GM18870 (cell line): ENCODE results near the gene RTTN.
"Not testable (repeated sequence)": the region's sequence is repeated elsewhere in the genome, so short reads cannot be mapped to it uniquely, and the experiment has no call there.

Experiments used
- ATAC-seq: cut with Tn5 transposase; IDR thresholded peaks from one replicate; pipeline ENCODE4 v1.9.1; 2021; ENCODE audit warnings: moderate library complexity; ENCODE audit not compliant: unreplicated experiment

RTTN gene

DNA sequence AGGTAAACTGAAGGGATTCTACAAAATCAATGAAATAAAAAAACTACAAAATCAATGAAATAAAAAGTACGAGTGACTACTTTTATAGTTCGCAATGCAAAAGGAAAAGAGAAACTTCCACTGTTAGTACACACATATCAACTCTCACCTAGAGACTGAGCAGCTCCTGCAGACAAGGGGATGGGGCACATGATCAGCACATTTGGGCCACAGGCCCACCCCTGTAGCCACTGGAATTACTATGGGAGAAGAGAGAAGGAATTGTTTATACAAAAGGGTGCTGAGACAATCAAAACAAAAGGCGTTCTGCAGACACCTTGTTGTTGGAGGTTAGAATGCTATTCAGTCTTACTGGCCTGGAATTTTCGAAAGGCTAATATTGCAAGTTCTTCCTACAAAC lies 223.1 kb downstream of the RTTN start:
- ATAC-seq: no peak

DNA sequence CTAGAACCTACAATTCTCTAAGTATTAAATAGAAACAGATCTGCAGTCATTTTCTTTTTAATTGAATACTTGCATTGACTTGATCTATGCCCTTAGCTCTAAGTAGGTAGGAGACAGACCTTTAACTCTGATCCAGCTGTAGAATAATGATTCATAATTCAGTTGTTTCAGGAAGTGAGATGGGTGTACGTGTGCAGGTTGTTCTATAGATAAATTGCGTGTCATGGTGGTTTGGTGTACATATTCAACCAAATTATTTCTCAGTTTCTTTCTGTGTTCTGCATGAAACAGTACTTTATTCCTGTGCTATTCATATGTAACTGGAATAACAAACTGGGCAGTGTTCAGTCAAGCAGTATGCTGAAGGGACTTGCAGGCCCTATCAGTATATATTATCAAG lies 223.5 kb downstream of the RTTN start:
- peak; percentile 57 for ATAC-seq

DNA sequence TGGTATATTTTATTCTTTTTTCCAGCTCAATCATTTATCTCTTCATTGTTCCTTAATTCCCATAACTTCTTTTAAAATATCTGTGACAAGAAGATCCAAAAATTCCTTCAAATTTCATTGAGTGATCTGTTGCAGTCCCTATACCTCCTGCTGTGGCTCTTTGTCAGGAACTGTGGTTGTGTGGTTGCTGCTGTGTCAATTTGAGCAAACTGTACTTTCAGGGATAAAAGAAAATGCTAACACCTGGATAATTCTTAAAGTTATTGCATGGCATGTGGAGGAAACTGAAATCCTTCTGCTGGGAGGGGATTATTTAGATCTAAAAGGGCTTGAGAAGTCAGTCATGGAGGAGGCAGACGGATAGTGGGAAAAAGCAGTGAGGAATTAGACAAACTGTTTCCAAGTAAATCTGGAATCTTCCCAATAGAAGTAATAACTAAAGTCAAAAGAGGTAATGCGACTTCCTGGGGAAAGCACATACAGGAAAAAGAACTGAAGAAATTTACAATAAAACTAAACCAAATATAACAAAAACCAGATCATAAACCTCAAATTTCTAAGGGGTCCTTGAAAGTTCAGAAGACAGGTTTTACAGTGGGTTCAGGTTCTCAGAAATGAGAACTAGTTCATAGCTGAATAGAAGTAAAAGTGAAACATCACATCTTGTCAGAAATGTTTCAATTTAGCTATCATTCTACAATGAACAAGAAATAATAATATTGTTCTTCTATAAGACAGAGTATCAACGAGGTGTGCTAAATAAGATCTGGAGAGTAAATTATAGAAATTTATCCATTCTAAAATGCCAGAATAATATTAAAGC lies 224.3 kb downstream of the RTTN start:
- no peak for ATAC-seq

DNA sequence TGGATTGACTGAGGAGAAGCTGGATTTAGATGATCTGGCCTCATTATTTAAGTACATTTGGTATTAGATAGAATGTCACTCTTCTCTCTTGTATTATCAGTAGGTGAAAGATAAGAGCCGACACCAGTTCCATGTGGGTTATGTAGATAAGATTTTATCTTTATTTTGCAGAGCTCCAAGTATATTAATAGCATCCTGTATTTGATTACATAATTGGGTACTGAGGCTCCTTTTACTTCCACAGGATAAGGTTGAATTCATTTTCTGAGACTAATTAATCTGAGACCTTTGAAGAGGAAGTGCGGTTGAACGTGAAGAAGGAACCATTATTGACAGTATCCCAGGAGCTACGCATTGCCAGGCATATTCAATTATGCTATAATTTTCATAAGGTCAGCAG lies 225.0 kb downstream of the RTTN start:
- ATAC-seq: no peak

DNA sequence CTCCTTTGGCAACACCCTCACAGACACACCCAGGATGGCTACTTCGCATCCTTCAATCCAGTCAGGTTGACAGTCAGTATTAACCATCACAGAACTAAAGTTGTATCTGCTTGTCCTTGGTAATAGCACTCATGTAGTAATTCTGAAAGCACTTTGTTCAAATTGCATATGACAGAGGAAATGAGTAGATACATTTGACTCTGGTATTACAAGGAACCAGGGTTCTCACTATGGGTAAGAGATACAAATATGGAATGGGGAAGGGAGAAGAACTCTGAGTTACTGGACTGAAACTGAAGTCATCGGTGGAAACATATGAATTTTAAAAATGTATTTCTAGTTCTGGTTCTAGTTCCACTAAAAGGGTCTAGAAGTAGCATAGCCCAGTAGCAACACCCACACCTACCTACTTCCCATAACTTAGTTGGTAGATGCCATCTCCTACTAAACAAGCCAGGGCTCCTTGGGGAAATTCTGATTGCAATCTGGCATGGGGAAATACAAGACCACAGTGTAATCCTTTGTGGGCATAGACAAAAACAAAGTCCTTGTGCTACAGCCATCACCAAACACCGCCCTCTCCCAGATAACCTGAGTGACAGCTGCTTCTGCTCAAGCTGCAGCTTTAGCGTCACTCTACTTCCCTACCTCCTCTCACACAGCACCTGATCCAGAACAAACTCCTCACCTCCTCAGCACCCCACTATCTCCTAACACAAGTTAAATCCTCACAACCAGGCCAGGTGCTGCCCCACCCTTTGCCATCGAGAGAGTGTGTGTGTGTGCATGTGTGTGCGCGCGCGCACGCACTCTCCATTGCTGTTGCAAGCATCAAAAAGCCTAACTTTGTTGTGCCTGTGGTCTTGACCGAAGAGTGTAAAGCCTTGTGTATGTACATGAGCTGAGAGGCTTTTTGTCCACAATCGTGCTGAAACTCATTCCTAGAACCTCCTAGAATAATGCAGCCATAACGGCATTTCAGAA lies 226.5 kb downstream of the RTTN start:
- ATAC-seq: peak; percentile 84

DNA sequence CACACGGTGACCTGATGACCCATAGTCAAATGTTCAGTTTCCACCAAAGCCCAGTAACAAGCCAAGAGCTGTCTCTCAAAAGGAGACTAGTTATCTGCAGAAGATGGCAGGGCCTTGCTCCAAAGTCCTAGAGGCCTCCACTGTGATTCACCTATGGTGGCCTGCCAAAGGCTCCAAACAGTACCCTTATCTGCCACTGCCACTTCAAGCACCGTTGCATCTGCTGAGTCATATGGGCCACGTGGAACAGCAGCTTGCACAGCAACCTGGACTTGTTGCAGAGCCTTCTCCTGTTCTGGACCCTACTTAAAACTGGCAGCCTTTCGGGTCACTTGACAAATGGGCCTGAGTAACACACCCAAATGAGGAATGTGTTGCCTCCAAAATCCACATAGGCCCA lies 230.2 kb downstream of the RTTN start:
- ATAC-seq: not testable (repeated sequence)

DNA sequence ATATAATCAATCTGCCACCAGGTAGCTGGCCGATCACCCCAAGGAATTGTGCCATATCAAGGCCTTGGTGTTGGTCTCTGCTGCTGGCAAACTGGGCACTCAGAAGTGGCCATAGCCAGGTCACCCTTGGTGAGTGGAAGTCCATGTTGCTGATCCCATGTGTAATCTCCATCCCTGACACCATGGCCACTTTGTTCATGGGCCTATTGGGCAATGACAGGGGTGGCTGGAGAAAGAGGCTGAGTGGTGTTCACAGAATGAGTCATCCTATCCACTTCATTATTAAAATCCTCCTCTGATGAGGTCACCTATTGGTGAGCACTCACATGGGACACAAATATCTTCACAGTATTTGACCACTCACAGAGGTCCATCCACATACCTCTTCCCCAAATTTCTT lies 231.1 kb downstream of the RTTN start:
- ATAC-seq: no peak

DNA sequence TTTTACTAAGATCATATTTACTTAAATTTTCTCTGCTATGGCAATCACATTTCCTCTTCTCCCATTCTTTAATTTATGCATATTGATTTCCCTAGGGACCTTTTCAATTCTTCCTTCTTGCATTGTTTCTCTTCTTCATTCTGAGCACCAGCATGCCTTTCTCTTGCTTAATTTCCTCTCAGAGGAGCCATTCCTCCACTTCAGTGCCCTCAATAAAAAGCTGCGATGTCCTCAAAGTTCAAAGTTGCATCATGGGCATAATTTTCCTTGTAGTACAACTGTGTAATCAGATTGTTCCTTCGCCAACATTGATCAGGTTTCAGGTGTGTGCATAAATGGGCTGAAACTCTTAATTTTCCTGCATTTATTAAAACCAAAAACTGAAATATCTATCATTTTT lies 236.0 kb downstream of the RTTN start:
- no peak for ATAC-seq

DNA sequence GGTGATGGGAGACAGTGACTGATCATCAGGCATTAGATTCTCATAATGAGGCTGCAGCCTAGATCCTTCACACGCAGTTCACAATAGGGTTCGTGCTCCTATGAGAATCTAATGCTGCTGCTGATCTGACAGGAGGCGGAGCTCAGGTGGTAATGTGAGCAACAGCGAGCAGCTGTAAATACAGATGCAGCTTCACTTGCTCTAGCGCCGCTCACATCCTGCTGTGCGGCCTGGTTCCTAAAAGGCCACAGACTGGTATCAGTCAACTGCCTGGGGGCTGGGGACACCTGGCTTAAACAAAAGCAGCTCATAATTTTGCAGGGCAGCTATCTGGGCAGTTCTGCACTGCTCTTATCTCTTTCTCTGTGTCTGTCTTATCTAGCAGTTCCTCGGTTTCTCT lies 237.4 kb downstream of the RTTN start:
- peak; percentile 73 for ATAC-seq

DNA sequence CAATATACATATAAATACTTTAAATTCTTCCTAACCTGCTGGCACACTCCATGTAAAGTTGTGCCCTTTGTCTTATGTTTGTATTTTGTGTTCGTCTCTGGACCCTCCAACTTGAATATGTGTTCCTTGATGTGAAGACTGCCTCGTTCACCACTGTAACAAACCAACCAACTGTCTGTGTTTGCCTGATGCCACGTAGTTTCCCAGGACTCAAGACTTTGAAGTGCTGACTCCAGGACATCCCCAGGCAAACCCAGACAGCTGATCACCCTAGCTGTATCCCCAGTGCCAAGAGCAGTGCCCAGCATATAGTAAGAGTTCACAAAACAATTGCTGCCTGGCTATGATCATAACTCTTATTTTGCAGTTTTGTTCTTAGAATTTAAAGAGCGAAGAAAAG lies 242.3 kb downstream of the RTTN start:
- ATAC-seq: no peak

DNA sequence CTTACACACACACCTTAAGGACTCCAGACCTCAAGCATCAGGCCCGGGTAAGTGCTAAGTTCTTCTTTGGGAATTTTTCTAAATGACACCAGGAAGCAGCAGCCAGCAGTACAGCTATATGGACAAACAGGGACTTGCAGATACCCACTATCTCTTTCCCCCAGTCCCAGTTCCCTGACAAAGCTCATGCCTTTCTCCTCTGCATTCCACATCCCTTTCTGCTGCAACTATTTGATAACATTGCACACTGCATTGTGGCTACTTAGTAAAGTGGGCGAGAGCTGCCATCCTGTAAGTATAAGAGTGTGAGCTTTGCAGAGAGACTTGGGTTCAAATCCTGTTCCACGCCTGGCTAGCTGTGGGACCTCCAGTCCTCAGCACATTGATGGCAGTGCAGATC lies 243.8 kb downstream of the RTTN start:
- no peak for ATAC-seq

DNA sequence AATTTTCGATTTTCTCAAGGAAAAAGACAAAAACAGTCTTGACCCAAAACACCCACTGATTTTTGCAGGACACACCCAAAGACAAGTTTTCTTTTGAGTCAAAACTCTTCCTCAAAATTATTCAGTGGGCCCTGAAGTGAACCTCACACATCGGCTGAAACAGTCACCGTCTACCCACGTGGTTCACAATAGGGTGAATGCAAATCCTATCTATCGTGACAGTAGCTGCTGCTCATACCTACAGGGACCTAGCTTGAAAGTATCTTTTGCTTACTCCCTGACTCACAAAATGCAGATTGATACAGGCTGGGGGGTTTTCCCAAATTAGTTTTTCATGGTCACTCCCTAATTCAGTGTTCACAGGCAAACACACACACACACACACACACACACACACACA lies 247.1 kb downstream of the RTTN start:
- peak; percentile 78 for ATAC-seq

DNA sequence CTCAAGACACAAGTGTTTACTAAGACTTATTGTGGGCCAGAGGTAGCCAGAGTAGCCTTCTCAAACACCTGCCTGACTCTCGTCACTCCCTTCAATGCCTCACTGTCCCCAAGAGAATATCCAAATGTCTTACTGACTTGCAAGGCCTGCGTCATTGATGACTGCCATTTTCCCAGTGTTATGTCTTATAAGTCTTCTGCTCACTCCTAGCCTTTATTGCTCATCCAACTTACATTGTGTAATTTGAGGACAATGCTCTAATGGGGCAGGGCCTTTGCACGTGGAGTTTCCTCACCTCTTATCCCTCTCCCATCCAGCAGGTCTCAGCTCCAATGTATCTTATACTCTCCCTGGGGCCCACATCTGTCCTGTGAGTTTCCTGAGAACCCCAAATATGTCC lies 247.7 kb downstream of the RTTN start:
- ATAC-seq: no peak

DNA sequence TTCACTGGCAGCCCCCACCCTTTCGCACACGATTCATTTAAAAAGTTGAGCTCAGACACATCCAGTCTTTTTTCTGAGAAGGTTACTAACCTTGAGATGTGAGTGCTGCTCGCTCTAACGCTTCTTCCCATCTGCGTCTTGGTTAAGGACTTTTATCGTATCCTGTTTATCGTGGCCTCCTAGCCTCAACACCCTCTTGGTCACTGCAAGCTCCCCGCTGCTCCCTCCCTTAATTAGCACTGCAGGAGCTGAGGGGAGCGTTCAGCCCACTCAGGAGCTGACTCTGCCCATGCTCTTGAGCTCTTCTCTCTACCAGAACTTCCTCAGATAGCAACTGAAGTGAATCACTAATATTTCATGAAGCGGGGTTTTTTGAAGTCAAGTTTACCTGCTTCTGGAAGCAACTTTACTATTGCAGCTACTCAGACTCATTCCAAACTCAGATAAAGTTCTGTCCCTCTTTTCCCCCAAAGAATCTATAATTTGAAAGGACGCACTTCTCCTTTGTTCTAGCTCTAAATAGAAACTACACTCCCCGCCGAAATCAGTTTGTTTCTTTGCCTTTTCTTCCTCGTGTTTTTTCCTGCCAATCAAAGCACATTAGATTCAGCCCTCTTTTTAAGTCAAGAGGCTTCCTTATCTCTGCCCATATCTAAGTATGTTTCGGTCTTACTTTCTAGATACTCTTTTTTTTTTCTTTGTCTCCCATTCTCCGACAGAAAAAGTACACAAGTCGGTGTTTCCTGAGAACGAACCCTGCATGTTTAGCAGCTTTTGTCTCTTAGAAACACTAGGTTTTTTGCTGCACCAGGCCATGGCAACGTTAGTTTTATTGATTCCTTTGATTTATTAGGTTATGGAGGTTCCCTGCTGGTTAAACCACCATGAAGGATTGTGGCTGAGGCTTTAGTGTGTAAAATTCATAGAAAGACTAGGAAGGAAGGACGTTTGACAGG lies 248.5 kb downstream of the RTTN start:
- ATAC-seq: no peak

DNA sequence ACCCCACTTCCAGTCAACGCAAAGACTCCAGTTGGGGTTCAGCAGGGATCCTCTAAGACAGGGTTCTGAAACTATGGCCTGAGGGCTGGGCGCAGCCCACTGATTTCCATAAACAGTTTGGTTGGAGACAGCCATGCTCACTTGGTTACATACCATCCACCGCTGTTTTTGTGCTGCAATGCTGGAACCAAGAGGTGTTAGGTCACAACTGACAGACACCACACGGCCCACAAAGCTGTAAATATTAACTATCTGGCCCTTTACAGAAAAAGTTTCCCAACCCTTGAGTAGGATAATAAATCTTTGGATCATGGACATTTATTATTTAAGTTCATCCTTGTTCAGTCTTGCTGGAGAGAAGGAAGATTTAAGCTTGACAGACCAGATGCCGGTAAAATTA lies 249.4 kb downstream of the RTTN start:
- peak; percentile 37 for ATAC-seq

DNA sequence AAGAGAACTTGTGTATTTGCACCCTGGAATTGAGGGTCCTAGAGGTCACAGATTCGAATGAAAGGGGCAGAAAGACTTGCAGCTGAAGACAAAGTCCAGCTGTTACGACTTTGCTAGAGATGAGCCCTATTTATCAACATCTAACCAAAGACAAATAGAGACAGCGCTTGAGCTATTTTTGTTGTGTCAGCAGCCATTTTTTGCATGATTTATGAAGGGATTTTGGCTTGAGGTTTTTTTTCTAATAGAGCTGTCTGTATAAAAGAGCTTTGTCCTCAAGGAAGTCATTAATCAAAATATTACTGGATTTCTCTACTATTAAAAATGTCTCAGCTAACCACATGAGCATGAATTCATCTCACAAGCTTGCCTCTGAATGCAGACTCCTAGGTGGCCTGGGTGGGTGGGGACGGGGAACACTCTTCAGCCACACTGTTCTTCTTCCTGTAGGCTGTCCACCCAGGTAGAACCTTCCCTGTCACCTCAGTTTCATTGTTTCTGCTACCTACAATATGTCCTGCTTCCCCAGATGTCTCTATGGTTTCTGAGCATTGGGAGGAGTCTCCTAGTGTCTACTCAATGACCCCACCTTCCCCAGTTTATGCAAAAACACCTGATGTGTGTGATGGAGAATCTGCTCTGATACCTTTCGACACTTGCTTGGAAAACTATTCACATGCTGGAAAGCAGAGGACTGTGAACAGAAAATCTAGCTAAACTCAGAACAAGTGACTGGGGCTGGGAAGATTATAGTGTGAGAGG lies 250.6 kb downstream of the RTTN start:
- no peak for ATAC-seq

DNA sequence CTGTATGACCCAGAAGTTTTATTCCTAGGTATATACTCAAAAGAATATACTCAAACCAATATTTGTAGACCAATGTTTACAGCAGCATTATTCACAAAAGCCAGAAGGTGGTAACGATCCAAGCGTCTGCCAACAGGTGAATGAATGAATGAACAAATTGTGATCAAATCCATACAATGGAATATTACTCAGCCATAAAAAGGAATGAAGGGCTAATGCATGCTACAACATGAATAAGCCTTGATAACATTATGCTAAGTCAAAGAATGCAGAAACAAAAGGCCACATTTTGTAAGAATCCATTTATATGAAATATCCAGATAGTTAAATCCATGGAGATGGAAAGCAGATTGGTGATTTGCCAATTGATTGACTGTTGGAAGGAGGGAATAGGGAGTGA lies 252.3 kb downstream of the RTTN start:
- ATAC-seq: no peak
